ENCODE measurements around the gene PREX1. TPM values are rescaled to one million over a fixed set of nuclear protein-coding genes. Genes with fewer than 3 reads are reported as not detected.
A peak's percentile ranks its signal among the peaks of the same experiment; 100 is the strongest.

Gene PREX1
- polyA plus RNA-seq, 3 donors: 12.2 to 16.7 (median 14.1) TPM

GRCh38 chr20:48629960-48630315 lies 197.9 kb downstream of the PREX1 start:
- DNase-seq (ENCODE audit: extremely low read depth in 1 of 11, low read depth in 9 of 11, low spot score in 4 of 11): no peak

- DNase-seq (ENCODE audit: extremely low read depth in 1 of 11, low read depth in 9 of 11, low spot score in 4 of 11): no peak
These were observed 198.5 kb downstream of the PREX1 start for GRCh38 chr20:48629069-48629959.

DNA sequence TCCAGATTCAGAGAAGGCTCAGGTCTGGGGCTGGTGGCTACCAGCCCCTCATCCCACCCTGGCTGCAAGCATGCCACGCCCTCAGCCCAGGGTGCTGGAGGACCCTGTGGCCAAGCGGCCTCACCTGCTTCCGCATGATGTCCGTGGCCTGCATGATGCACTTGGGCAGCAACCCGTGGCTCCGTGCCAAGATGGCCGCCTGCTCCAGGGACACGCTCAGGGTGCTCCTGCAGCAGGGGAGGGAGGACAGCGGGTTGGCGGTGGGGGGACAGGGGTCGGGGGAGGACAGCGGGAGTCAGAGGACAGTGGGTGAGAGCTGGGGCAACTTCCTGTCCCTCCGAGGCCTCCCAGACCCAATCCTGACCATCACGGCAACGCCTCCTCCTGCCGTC lies 200.1 kb downstream of the PREX1 start:
- DNase-seq (ENCODE audit: extremely low read depth in 1 of 11, low read depth in 9 of 11, low spot score in 4 of 11): no peak

GRCh38 chr20:48626938-48627736 lies 200.7 kb downstream of the PREX1 start:
- DNase-seq (ENCODE audit: extremely low read depth in 1 of 11, low read depth in 9 of 11, low spot score in 4 of 11): no peak

DNA sequence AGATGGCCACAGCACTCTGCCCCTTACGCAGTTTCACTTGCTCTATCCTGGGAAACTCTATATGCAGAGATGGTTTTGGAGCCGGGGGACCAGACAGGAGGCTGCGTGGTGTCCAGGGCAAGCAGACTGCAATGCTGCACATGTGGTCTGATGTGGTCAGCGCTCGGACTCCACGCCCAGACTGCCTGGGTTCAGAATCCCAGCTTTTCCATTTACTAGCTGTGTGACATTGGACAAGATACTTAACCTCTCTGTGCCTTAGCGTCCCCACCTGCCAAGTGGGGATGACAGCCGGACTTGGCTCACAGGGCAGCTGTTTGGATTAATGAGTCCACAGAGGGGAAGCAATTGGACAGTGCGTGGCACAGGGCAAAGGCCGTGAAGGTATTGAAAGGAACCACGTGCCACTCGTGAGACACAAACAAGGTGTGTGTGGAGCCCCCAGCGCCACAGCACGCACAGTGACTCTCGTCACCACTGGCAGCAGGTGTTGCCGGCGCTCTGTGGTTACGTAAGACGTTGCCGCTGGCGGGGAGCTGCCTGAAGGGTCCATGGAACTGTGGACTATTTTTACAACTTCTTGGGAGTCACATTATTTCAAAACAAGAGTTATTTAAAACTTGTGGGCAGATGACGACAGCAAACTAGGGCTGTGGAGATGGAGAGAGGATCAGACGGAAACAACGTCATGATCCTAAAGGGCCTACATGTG lies 201.4 kb downstream of the PREX1 start:
- no peak for DNase-seq (ENCODE audit: extremely low read depth in 1 of 11, low read depth in 9 of 11, low spot score in 4 of 11)

DNA sequence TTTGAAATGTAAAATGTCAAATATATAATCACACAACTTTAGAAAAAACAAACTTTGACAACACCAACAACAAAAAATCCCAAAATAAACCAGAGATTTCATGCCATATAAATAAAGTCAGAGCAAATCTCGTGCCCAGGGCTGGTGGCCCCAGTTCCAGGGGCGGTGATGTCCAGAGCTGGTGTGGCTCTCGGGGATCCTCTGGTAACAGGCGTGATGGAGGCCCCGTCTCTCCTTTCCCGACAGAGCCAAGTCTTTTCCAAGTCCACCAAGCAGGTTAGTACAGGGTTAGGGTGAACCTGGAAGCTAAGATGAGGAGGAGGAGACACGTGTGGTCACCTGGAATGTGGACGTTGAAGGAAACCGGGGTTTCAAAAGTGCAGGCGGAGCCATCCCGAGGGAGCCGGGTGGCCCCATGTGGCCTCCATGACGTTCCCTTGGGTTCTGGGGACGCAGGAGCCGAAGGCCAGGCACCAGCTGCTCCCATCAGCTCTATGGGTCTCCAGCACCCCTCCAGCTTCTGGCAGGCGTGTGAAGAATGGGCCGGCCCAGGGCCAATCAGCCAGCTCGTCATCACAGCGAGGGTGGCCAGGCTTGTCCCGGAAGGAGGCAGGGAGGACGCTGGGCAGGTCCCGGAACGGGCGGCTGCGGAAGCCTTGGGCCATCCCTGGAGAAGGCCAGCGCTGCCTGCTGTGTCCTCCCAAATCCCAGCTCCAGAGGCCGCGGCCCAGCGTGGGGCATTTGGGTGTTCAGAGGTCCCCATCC lies 202.5 kb downstream of the PREX1 start:
- no peak for DNase-seq (ENCODE audit: extremely low read depth in 1 of 11, low read depth in 9 of 11, low spot score in 4 of 11)

- DNase-seq (ENCODE audit: extremely low read depth in 1 of 11, low read depth in 9 of 11, low spot score in 4 of 11): no peak
These were observed 203.3 kb downstream of the PREX1 start for GRCh38 chr20:48624315-48625020.

DNA sequence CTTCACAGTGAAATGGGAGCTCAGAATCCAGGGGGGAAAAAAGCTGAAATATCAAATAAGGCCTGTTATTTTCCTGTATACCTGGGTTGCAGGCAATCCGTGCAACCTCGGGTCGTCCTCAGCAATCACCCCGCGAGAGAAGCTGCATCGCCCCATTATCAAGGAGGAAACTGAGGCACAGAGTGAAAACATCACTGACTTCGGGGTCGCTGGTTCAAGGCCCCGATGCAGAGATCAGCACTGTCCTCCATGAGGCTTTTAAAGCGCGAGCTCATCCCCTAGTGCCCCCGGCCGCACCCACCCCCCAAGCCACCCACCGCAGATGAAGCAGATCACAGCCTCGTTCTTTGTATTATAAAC lies 203.9 kb downstream of the PREX1 start:
- no peak for DNase-seq (ENCODE audit: extremely low read depth in 1 of 11, low read depth in 9 of 11, low spot score in 4 of 11)

DNA sequence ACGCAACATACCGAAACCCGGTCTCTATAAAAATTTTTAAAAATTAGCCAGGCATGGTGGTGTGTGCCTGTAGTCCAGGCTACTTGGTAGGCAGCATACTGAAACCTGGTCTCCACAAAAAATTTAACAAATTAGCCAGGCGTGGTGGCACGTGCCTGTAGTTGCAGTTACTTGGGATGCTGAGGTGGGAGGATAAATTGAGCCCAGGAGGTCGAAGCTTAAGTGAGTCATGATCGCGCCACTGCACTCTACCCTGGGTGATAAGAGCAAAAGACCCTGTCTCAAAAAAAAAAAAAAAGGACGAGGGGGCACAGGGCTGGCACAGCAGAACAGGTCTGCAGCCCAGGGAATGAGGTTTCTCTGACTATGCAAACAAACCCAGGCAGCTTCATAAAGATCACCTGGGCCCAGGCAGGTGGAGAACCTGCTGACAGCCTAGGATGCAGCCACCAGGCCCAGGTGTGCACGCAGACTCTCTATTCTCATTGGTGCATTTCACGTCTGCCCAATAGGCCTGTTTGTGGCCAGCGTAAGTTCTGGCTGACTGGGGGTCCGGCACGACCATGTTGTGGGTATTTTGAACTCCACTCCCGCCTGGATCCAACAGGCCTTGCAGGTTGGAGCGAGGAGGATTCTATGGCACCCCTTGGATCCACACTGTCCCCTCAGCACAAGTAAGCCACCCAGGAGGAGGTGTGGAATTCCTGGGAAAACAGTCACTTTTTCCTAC lies 204.5 kb downstream of the PREX1 start:
- no peak for DNase-seq (ENCODE audit: extremely low read depth in 1 of 11, low read depth in 9 of 11, low spot score in 4 of 11)

DNA sequence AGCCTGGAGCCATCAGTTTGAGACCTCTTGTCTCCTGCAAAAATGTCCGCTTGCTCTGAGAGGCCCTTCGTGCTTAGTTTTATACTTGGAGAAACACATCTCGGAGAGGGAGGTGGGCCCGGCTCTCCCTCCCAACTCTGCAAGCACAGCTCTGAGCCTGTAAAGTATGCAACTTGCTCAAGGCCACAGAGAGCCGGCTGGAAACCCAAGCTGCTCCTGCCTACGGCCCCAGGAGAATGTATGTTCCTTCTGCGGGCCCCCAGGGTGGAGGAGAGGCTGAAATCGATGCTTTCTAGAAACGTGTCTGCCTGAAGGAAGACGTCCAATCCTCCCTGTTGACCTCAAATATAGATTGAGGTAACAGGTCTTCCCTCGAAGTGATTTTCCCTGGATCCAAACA lies 205.4 kb downstream of the PREX1 start:
- peak in 1 of 11 donors; percentile 8 for DNase-seq (ENCODE audit: extremely low read depth in 1 of 11, low read depth in 9 of 11, low spot score in 4 of 11)

- no peak for DNase-seq (ENCODE audit: extremely low read depth in 1 of 11, low read depth in 9 of 11, low spot score in 4 of 11)
These were observed 206.3 kb downstream of the PREX1 start for GRCh38 chr20:48621376-48622078.

- peak; percentile 69 to 84 (median 81) for DNase-seq (ENCODE audit: extremely low read depth in 1 of 11, low read depth in 9 of 11, low spot score in 4 of 11)
These were observed 207.1 kb downstream of the PREX1 start for GRCh38 chr20:48620507-48621375.

DNA sequence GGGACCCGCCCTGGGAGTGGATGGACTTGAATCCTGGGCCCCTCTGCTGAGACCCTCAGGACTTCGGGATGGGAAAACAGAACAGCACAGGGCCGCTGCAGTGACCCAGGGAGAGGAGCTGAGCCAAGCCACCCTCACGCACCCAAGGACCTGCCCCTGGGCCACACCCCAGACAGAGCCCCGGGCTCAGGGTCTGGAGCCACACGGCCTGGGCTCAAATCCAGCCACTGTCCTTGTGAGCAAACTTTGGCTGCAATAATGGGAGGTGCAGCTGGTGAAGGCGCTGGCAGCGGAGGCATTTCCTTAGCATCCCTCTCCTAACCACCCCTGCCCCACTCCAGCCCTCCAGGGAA lies 207.7 kb downstream of the PREX1 start:
- no peak for DNase-seq (ENCODE audit: extremely low read depth in 1 of 11, low read depth in 9 of 11, low spot score in 4 of 11)

DNA sequence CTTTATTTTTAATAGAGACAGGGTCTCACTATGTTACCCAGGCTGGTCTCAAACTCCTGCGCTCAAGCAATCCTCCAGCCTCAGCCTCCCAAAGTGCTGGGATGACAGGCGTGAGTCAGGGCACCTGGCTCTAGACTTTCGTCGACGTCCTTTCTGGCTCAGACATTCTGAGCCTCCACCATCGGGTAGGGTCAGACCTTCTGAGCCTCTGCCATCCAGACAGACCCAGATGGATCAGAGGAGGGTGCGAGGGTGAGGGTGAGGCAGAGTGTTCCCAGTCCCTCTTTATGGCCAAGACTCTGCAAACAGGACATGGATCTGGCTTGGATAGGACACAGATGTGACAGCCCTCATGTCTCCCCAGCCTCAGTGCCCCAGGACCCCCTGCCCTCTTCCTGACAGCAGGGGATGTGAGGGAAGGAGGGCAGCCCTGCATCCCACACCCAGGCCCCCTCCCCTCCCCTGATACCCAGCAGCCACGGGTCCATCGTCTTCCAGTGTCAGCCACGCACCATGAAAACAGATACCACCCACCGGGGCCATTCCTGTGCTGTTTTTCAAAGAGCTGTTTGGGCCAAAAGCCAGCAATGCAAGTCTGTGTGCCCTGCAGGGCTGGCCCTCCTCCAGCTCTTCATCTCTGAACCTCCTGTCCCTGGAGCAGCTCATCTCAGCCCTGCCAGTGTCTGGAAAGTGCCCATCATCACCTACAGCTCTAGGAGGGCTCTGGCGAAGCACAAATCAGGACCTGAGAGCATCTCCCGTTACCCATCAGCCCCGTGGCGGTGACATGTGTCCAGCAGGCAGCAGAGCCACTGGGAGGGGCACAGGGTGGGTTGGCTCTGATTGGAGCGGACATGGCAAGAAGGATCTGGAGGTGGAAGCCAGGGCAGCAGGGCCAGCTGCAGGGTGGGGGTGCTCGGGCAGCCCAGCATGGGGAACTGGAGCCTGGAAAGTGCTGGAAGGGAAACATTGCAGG lies 208.4 kb downstream of the PREX1 start:
- DNase-seq (ENCODE audit: extremely low read depth in 1 of 11, low read depth in 9 of 11, low spot score in 4 of 11): no peak

DNA sequence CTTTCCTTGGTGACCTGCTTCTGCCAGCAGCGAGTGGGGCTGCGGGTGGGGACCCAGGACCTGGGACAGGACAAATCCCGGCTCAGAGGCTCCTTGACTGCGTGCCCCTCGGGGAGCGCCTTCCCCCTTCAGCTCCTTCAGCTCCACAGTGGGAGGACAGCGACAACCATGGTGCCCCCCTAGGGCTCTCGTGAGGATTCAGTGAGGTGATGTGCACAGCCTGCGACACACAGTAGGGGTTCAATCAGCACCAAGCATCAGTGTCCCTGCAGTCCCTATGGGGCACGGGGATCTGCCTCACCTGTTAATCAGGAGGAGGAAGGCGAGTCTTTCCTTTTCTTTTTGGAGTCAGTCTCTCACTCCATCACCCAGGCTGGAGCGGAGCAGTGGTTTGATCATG lies 209.2 kb downstream of the PREX1 start:
- no peak for DNase-seq (ENCODE audit: extremely low read depth in 1 of 11, low read depth in 9 of 11, low spot score in 4 of 11)
